ENCODE results near the gene LRRC15.

Gene LRRC15

GRCh38 chr3:194387276-194387675 lies 17.7 kb upstream of the LRRC15 start:
- peak; percentile 6 for DNase-seq (ENCODE audit: low spot score)
- TF ChIP-seq CTCF (IDR thresholded peaks at IDR 0.05; ENCODE audit: borderline replicate concordance, control extremely low read depth, extremely low read depth, insufficient read depth, missing control alignments) = no peak
- in situ Hi-C loops (cut with MboI; ENCODE audit: low sequenced_read_pairs, unreplicated experiment) = no loop called here

GRCh38 chr3:194386648-194387047 lies 17.1 kb upstream of the LRRC15 start:
- TF ChIP-seq CTCF (IDR thresholded peaks at IDR 0.05; ENCODE audit: borderline replicate concordance, control extremely low read depth, extremely low read depth, insufficient read depth, missing control alignments) = no peak
- DNase-seq (ENCODE audit: low spot score) = no peak
- in situ Hi-C loops (cut with MboI; ENCODE audit: low sequenced_read_pairs, unreplicated experiment) = no loop called here

GRCh38 chr3:194386066-194386465 lies 16.5 kb upstream of the LRRC15 start:
- in situ Hi-C loops (cut with MboI; ENCODE audit: low sequenced_read_pairs, unreplicated experiment) = no loop called here
- no peak for DNase-seq (ENCODE audit: low spot score)
- TF ChIP-seq CTCF (IDR thresholded peaks at IDR 0.05; ENCODE audit: borderline replicate concordance, control extremely low read depth, extremely low read depth, insufficient read depth, missing control alignments) = no peak

GRCh38 chr3:194384569-194385001 lies 15.0 kb upstream of the LRRC15 start:
- no peak for DNase-seq (ENCODE audit: low spot score)

GRCh38 chr3:194384156-194384555 lies 14.6 kb upstream of the LRRC15 start:
- no peak for DNase-seq (ENCODE audit: low spot score)
- no peak for TF ChIP-seq CTCF (IDR thresholded peaks at IDR 0.05; ENCODE audit: borderline replicate concordance, control extremely low read depth, extremely low read depth, insufficient read depth, missing control alignments)
- in situ Hi-C loops (cut with MboI; ENCODE audit: low sequenced_read_pairs, unreplicated experiment) = no loop called here

More at GRCh38 chr3:194384569-194385001, 15.0 kb upstream of the LRRC15 start:
- TF ChIP-seq CTCF (IDR thresholded peaks at IDR 0.05; ENCODE audit: borderline replicate concordance, control extremely low read depth, extremely low read depth, insufficient read depth, missing control alignments) = no peak
- in situ Hi-C loops (cut with MboI; ENCODE audit: low sequenced_read_pairs, unreplicated experiment) = no loop called here

- TF ChIP-seq CTCF (IDR thresholded peaks at IDR 0.05; ENCODE audit: borderline replicate concordance, control extremely low read depth, extremely low read depth, insufficient read depth, missing control alignments) = no peak
- no peak for DNase-seq (ENCODE audit: low spot score)
- in situ Hi-C loops (cut with MboI; ENCODE audit: low sequenced_read_pairs, unreplicated experiment) = no loop called here
These were observed 13.9 kb upstream of the LRRC15 start for GRCh38 chr3:194383276-194383940.

Data from GM13976 (cell line).